ENCODE results near the gene RBM44. TPM values are rescaled to one million over a fixed set of nuclear protein-coding genes. Genes with fewer than 3 reads are reported as not detected.

The RBM44 gene
- total and polyA plus RNA-seq, 12 donors, result 0.13 to 0.83 (median 0.32) TPM

DNA sequence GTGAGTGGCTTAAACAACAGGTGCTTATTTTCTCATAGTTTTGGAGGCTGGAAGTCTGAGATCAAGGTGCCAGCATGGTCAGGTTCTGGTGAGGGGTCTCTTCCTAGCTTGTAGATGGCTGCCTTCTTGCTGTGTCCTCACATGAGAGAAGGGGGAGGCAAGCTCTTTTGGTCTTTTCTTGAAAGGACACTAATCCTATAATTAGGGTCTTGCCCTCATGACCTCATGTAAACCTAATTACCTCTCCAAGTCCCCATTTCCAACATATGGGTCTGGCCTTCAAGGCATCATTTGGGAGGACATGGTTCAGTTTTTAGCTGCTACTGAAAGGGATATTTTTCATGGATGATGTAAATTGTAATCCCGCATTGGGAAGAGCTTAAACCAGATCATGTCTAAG is 18.0 kb downstream of the RBM44 start:
- Histone ChIP-seq H3K36me3 (no peaks in the 10 kb centered on the region), H3K4me3 (no peak overlapping the region), H3K27ac (no peak overlapping the region), H3K9me3 (no peaks in the 10 kb centered on the region), H3K4me1 (peaks cover 0 to 18% (median 0%) of the 10 kb centered on the region in 9 donors), H3K27me3 (no peaks in the 10 kb centered on the region)
- 95 to 98% methylated on average over 1 of the region's 1 CpG for WGBS, 2 donors
- ATAC-seq (no peak), DNase-seq (no peak)
- intact Hi-C loops (cut with DNase I), result no loop called here
- TF ChIP-seq, protein P1, sequence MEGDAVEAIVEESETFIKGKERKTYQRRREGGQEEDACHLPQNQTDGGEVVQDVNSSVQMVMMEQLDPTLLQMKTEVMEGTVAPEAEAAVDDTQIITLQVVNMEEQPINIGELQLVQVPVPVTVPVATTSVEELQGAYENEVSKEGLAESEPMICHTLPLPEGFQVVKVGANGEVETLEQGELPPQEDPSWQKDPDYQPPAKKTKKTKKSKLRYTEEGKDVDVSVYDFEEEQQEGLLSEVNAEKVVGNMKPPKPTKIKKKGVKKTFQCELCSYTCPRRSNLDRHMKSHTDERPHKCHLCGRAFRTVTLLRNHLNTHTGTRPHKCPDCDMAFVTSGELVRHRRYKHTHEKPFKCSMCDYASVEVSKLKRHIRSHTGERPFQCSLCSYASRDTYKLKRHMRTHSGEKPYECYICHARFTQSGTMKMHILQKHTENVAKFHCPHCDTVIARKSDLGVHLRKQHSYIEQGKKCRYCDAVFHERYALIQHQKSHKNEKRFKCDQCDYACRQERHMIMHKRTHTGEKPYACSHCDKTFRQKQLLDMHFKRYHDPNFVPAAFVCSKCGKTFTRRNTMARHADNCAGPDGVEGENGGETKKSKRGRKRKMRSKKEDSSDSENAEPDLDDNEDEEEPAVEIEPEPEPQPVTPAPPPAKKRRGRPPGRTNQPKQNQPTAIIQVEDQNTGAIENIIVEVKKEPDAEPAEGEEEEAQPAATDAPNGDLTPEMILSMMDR (IDR thresholded peaks at IDR 0.05), result no peak

DNA sequence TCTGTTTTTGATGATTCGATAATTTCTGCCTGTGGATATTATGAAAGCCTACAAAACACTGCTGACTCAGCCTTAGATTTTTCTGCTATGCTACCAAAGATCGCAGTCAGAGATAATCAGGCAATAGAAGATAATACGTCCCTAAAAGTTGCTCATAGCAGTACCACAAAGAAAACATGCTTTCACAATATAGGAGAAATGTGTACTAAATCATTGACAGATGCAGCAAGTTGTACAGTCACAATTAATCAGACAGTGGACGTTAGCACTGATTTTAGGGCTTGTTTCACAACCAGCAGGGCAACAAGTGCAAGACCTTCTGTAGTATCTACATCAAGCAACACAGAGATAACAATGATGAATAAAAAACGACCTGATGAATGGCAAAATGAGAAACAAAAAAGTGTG is 19.5 kb downstream of the RBM44 start:
- ATAC-seq (no peak), DNase-seq (no peak)
- Histone ChIP-seq H3K9me3 (no peaks in the 10 kb centered on the region), H3K4me1 (peaks cover 0 to 18% (median 0%) of the 10 kb centered on the region in 9 donors), H3K27ac (no peak overlapping the region), H3K27me3 (no peaks in the 10 kb centered on the region), H3K36me3 (no peaks in the 10 kb centered on the region), H3K4me3 (no peak overlapping the region)
- intact Hi-C loops (cut with DNase I), result no loop called here
- TF ChIP-seq, protein P1 (IDR thresholded peaks at IDR 0.05), result no peak
- WGBS, 2 donors, result 68 to 69% methylated on average over 5 of the region's 5 CpGs

DNA sequence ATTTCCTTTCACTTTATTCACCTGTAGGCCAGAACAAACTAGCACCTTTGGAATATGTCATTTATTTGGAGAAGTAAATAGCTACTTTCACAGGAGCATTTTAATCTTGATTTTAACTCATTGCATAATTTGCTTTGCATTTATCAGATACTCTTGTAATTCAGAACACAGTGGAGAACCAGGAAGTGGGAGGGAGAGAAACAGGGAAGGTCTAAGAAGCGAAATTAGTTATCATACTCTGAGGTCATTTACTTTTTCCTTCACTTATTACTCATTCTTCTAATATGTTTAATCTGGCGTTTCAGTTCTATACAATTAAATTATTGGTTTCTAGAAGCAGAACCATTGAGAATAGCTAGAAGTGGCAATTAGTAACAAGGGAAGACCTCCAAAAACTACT is 20.7 kb downstream of the RBM44 start:
- ATAC-seq, result no peak
- Histone ChIP-seq H3K27ac (no peak overlapping the region), H3K36me3 (no peaks in the 10 kb centered on the region), H3K4me3 (no peak overlapping the region), H3K4me1 (peaks cover 0 to 18% (median 0%) of the 10 kb centered on the region in 9 donors), H3K9me3 (no peaks in the 10 kb centered on the region), H3K27me3 (no peaks in the 10 kb centered on the region)
- intact Hi-C loops (cut with DNase I), result no loop called here
- TF ChIP-seq, protein P1 (IDR thresholded peaks at IDR 0.05), result no peak
- 69 to 78% methylated on average over 2 of the region's 2 CpGs for WGBS, 2 donors
- DNase-seq, result no peak

DNA sequence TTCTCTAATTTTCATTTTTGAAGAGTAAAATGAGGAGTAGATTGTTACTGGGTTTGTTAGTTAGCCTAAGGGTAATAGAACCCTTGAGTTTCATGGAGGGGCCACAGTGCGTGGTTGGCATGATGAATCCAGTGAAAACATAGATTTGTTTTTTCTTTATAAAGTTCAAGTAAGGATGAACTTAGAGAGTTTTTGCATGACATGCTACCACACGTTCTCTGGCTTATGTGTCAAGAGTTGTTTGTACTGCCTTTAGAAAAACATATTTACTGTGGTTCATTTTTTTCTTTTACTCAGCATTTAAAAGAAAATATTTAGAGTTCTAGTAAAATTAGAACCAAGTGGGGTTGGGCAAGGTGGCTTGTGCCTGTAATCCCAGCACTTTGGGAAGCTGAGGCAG is 21.8 kb downstream of the RBM44 start:
- WGBS, 2 donors, result 94 to 97% methylated on average over 2 of the region's 2 CpGs
- intact Hi-C loops (cut with DNase I), result no loop called here

More for the DNA sequence above, 21.8 kb downstream of the RBM44 start:
- Histone ChIP-seq H3K27me3 (no peaks in the 10 kb centered on the region), H3K4me1 (peaks cover 0 to 18% (median 0%) of the 10 kb centered on the region in 9 donors), H3K9me3 (no peaks in the 10 kb centered on the region), H3K27ac (no peak overlapping the region), H3K4me3 (no peak overlapping the region), H3K36me3 (no peaks in the 10 kb centered on the region)
- TF ChIP-seq, protein P1 (IDR thresholded peaks at IDR 0.05), result no peak
- ATAC-seq, result no peak
- no peak for DNase-seq

All from heart right ventricle (tissue), 16 donors.